Peyer's patch (tissue), 4 donors: ENCODE measurements around the gene PRND.

Experiments used
- POLR2A ChIP-seq, 2 donors: fragments of 450-650 bp; IDR thresholded peaks; one replicate each; pipeline ENCODE4 v1.5.1; 2017; ENCODE audit warnings: antibody characterized with exemption in 2 of 2, mild to moderate bottlenecking in 2 of 2, moderate library complexity in 2 of 2
- TF ChIP-seq, protein P1 (sequence below), 6 experiments: fragments of 450-650 bp in 4 of 6; fragments of 200-600 bp in 2 of 6; sonication (generic) in 1 of 6; IDR thresholded peaks; one replicate each; pipeline ENCODE4 v1.5.1; 2017 to 2019; ENCODE audit warnings: antibody characterized with exemption in 6 of 6, mild to moderate bottlenecking in 3 of 6, moderate library complexity in 1 of 6

DNA sequence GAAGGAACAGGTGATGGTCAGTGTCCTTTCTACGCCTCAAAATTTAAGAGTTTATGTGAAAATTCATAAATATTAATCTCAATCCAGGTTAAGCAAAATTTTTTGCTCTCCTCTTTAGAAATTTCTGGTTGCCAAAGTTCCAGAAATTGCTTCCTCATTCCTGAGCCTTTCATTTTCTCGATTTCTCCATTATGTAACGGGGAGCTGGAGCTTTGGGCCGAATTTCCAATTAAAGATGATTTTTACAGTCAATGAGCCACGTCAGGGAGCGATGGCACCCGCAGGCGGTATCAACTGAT lies 35.8 kb upstream of the PRND start:
- TF ChIP-seq, protein P1, sequence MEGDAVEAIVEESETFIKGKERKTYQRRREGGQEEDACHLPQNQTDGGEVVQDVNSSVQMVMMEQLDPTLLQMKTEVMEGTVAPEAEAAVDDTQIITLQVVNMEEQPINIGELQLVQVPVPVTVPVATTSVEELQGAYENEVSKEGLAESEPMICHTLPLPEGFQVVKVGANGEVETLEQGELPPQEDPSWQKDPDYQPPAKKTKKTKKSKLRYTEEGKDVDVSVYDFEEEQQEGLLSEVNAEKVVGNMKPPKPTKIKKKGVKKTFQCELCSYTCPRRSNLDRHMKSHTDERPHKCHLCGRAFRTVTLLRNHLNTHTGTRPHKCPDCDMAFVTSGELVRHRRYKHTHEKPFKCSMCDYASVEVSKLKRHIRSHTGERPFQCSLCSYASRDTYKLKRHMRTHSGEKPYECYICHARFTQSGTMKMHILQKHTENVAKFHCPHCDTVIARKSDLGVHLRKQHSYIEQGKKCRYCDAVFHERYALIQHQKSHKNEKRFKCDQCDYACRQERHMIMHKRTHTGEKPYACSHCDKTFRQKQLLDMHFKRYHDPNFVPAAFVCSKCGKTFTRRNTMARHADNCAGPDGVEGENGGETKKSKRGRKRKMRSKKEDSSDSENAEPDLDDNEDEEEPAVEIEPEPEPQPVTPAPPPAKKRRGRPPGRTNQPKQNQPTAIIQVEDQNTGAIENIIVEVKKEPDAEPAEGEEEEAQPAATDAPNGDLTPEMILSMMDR (IDR thresholded peaks at IDR 0.05) = no peak
- no peak for TF ChIP-seq POLR2A (IDR thresholded peaks at IDR 0.05)
